H1 (cell line): ENCODE results near the gene DOCK3. TPM values are rescaled to one million over a fixed set of nuclear protein-coding genes. Genes with fewer than 3 reads are reported as not detected.

ENCODE experiments used
- CTCF ChIA-PET: fragments of 300-600 bp; sonication (Branson Sonifier 250); formaldehyde crosslinking; loops from one replicate; lab custom pipeline; 2021; ENCODE audit not compliant: partially characterized antibody; lab: Charles Lee
- POLR2A ChIA-PET: fragments of 300-600 bp; sonication (Branson Sonifier 250); formaldehyde crosslinking; loops from one replicate; lab custom pipeline; 2021; ENCODE audit warnings: inconsistent platforms; ENCODE audit not compliant: partially characterized antibody; lab: Charles Lee
- DNase-seq, 2 experiments: peaks; one replicate each; pipeline versions ENCODE4 v3.0.0 to v3.0.0-alpha.2; 2010 to 2022; ENCODE audit warnings: low spot score in 2 of 2, low read depth in 1 of 2, mixed read lengths in 1 of 2
- FAIRE-seq: peaks from 2 replicates; lab custom pipeline; 2011; peaks lifted over from hg19 to GRCh38; lab: Jason Lieb, UNC
- H2AFZ ChIP-seq: 2 replicates; pipeline ENCODE4 v1.8.1; 2012; ENCODE audit warnings: low read length, inconsistent platforms
- H2AK5ac ChIP-seq: 2 replicates; pipeline ENCODE4 v1.6.1; 2013; ENCODE audit warnings: low read depth, low read length
- H2BK120ac ChIP-seq: replicated peaks from 2 replicates; pipeline ENCODE3; 2013; ENCODE audit warnings: low read depth, low read length, inconsistent platforms
- H2BK12ac ChIP-seq: 2 replicates; pipeline ENCODE4 v1.6.1; 2013; ENCODE audit warnings: low read depth, low read length
- H2BK15ac ChIP-seq: 2 replicates; pipeline ENCODE4 v1.6.1; 2013; ENCODE audit warnings: low read length
- H2BK20ac ChIP-seq: 2 replicates; pipeline ENCODE4 v1.6.1; 2013; ENCODE audit warnings: low read length
- H2BK5ac ChIP-seq: 2 replicates; pipeline ENCODE4 v1.6.1; 2013; ENCODE audit warnings: low read depth, low read length
- H3K14ac ChIP-seq: 2 replicates; pipeline ENCODE4 v1.6.1; 2013; ENCODE audit warnings: inconsistent platforms; ENCODE audit not compliant: insufficient read length
- H3K18ac ChIP-seq: 2 replicates; pipeline ENCODE4 v1.6.1; 2013; ENCODE audit warnings: low read length; ENCODE audit errors: extremely low read depth
- H3K23ac ChIP-seq: 2 replicates; pipeline ENCODE4 v1.6.1; 2013; ENCODE audit warnings: inconsistent platforms; ENCODE audit not compliant: insufficient read length
- H3K23me2 ChIP-seq: 2 replicates; pipeline ENCODE4 v1.6.1; 2013; ENCODE audit warnings: low read depth, low read length
- H3K27ac ChIP-seq: 2 replicates; pipeline ENCODE4 v1.6.1; 2011; ENCODE audit warnings: low read depth, low read length, inconsistent platforms
- H3K27me3 ChIP-seq, 4 experiments: replicated peaks in 1 of 4; 1 replicate in 1 of 4; 2 replicates in 3 of 4; pipeline versions ENCODE4 v1.6.1 to v1.8.1; 2011 to 2013; ENCODE audit warnings: low read length in 3 of 4, mild to moderate bottlenecking in 3 of 4, inconsistent platforms in 2 of 4, mixed read lengths in 2 of 4, moderate library complexity in 1 of 4; ENCODE audit not compliant: control insufficient read depth in 3 of 4, insufficient read depth in 3 of 4; ENCODE audit errors: extremely low read depth in 1 of 4
- H3K36me3 ChIP-seq, 4 experiments: 2 replicates each; pipeline versions ENCODE4 v1.6.1 to v1.8.1; 2011 to 2013; ENCODE audit warnings: mild to moderate bottlenecking in 4 of 4, low read length in 3 of 4, moderate library complexity in 2 of 4, control low read depth in 1 of 4, inconsistent platforms in 1 of 4; ENCODE audit not compliant: insufficient read depth in 4 of 4, control insufficient read depth in 2 of 4
- H3K4ac ChIP-seq: replicated peaks from 2 replicates; pipeline ENCODE3; 2013; ENCODE audit warnings: low read length, low read depth, mixed read lengths, inconsistent platforms; ENCODE audit not compliant: insufficient read length
- H3K4me1 ChIP-seq, 4 experiments: replicated peaks in 1 of 4; 1 replicate in 1 of 4; 2 replicates in 3 of 4; pipeline versions ENCODE4 v1.6.1 to v1.8.1; 2011 to 2013; ENCODE audit warnings: low read length in 3 of 4, inconsistent platforms in 2 of 4, mixed read lengths in 1 of 4; ENCODE audit not compliant: insufficient read depth in 4 of 4, control insufficient read depth in 3 of 4
- H3K4me2 ChIP-seq, 2 experiments: 2 replicates each; pipeline versions ENCODE4 v1.6.1 to v1.8.1; 2011 to 2013; ENCODE audit warnings: low read depth in 2 of 2, low read length in 2 of 2, control low read depth in 1 of 2, inconsistent platforms in 1 of 2, mild to moderate bottlenecking in 1 of 2; ENCODE audit not compliant: insufficient read depth in 1 of 2
- H3K4me3 ChIP-seq, 4 experiments: fragments of 200-600, 300-600 bp in 1 of 4; sonication (generic), shearing (Covaris generic), sonication (Bioruptor Twin) in 1 of 4; 2 replicates each; pipeline versions ENCODE4 v1.5.1 to v1.8.1; 2011 to 2016; ENCODE audit warnings: low read length in 4 of 4, low read depth in 3 of 4, control low read depth in 2 of 4, inconsistent platforms in 2 of 4, mild to moderate bottlenecking in 2 of 4, mixed read lengths in 1 of 4, moderate library complexity in 1 of 4; ENCODE audit not compliant: insufficient read depth in 2 of 4; ENCODE audit errors: extremely low read depth in 1 of 4
- H3K56ac ChIP-seq: replicated peaks from 2 replicates; pipeline ENCODE3; 2013; ENCODE audit warnings: low read depth, mild to moderate bottlenecking, mixed read lengths, low read length, inconsistent platforms; ENCODE audit not compliant: insufficient read length
- H3K79me1 ChIP-seq: 2 replicates; pipeline ENCODE4 v1.6.1; 2013; ENCODE audit warnings: low read depth, low read length, control low read depth
- H3K79me2 ChIP-seq, 2 experiments: 2 replicates each; pipeline versions ENCODE4 v1.6.1 to v1.8.1; 2012 to 2013; ENCODE audit warnings: low read length in 2 of 2, mild to moderate bottlenecking in 2 of 2, inconsistent platforms in 1 of 2; ENCODE audit not compliant: insufficient read depth in 2 of 2, control insufficient read depth in 1 of 2
- H3K9ac ChIP-seq, 4 experiments: replicated peaks in 1 of 4; 1 replicate in 1 of 4; 2 replicates in 3 of 4; pipeline versions ENCODE4 v1.6.1 to v1.8.1; 2011 to 2013; ENCODE audit warnings: low read depth in 3 of 4, low read length in 3 of 4, control low read depth in 2 of 4, mild to moderate bottlenecking in 2 of 4, moderate library complexity in 2 of 4, inconsistent platforms in 1 of 4; ENCODE audit errors: extremely low read depth in 1 of 4
- H3K9me3 ChIP-seq, 2 experiments: 2 replicates each; pipeline versions ENCODE4 v1.6.1 to v1.8.1; 2012 to 2013; ENCODE audit warnings: mild to moderate bottlenecking in 2 of 2, moderate library complexity in 2 of 2, control low read depth in 1 of 2, inconsistent platforms in 1 of 2, low read depth in 1 of 2, low read length in 1 of 2, mixed read lengths in 1 of 2; ENCODE audit not compliant: insufficient read depth in 2 of 2
- H4K20me1 ChIP-seq, 2 experiments: replicated peaks in 1 of 2; 2 replicates each; pipeline versions ENCODE3 to v1.8.1; 2011 to 2013; ENCODE audit warnings: inconsistent platforms in 2 of 2, low read length in 2 of 2, mild to moderate bottlenecking in 1 of 2; ENCODE audit not compliant: insufficient read depth in 2 of 2, control insufficient read depth in 1 of 2
- H4K5ac ChIP-seq: 2 replicates; pipeline ENCODE4 v1.6.1; 2013; ENCODE audit warnings: low read length, low read depth, mixed read lengths, inconsistent platforms; ENCODE audit not compliant: insufficient read length
- H4K8ac ChIP-seq: 2 replicates; pipeline ENCODE4 v1.8.0; 2013; ENCODE audit warnings: mild to moderate bottlenecking, moderate library complexity, low read length, inconsistent platforms; ENCODE audit not compliant: insufficient read depth; ENCODE audit errors: extremely low read depth
- H4K91ac ChIP-seq: replicated peaks from 2 replicates; pipeline ENCODE3; 2013; ENCODE audit warnings: low read length, mixed read lengths, inconsistent platforms; ENCODE audit not compliant: insufficient read length
- ASH2L ChIP-seq: fragments of 200-600, 300-600 bp; sonication (generic); IDR thresholded peaks from one replicate; pipeline ENCODE4 v1.7.1; 2017; ENCODE audit warnings: low read length
- ATF2 ChIP-seq: IDR thresholded peaks from 2 replicates; pipeline ENCODE4 v1.6.1; 2012; ENCODE audit warnings: low read length, inconsistent platforms
- ATF3 ChIP-seq: IDR thresholded peaks from 2 replicates; pipeline ENCODE4 v1.6.1; 2011; ENCODE audit warnings: low read depth, mild to moderate bottlenecking, low read length; ENCODE audit not compliant: insufficient read depth
- BCL11A ChIP-seq, 2 experiments: IDR thresholded peaks; one replicate each; pipeline ENCODE4 v1.6.1; 2011; ENCODE audit warnings: low read depth in 2 of 2, low read length in 2 of 2, mild to moderate bottlenecking in 2 of 2
- CREB1 ChIP-seq: IDR thresholded peaks from 2 replicates; pipeline ENCODE4 v1.6.1; 2012; ENCODE audit warnings: inconsistent platforms
- GABPA ChIP-seq: IDR thresholded peaks from 2 replicates; pipeline ENCODE4 v1.6.1; 2011; ENCODE audit warnings: mild to moderate bottlenecking, low read length, moderate library complexity, borderline replicate concordance; ENCODE audit not compliant: insufficient read depth
- MAFK ChIP-seq: IDR thresholded peaks from 2 replicates; pipeline ENCODE4 v1.6.1; 2012; ENCODE audit warnings: low read depth, mild to moderate bottlenecking, improper control_type of control experiment, low read length
- MAX ChIP-seq: IDR thresholded peaks from 2 replicates; pipeline ENCODE4 v1.6.1; 2012; ENCODE audit warnings: inconsistent platforms
- RBBP5 ChIP-seq: IDR thresholded peaks from 2 replicates; pipeline ENCODE4 v1.7.1; 2012; ENCODE audit warnings: low read depth, mild to moderate bottlenecking, inconsistent platforms, low read length, moderate library complexity, borderline replicate concordance
- RFX5 ChIP-seq: IDR thresholded peaks from 2 replicates; pipeline ENCODE4 v1.6.1; 2011; ENCODE audit warnings: low read depth, low read length, improper control_type of control experiment, borderline replicate concordance
- SP2 ChIP-seq: IDR thresholded peaks from 2 replicates; pipeline ENCODE4 v1.6.1; 2012; ENCODE audit warnings: mild to moderate bottlenecking, low read length, inconsistent platforms
- SP4 ChIP-seq: IDR thresholded peaks from 2 replicates; pipeline ENCODE4 v1.6.1; 2012; ENCODE audit warnings: low read length, inconsistent platforms
- SUZ12 ChIP-seq: fragments of 200-600 bp; sonication (generic); IDR thresholded peaks from 2 replicates; pipeline ENCODE4 v1.6.1; 2012; ENCODE audit warnings: mild to moderate bottlenecking, inconsistent platforms, low read length, moderate library complexity, mixed read lengths
- WGBS, 2 experiments: shearing (Covaris generic) in 1 of 2; methylation state at CpG; one replicate each; pipeline versions ENCODE4 v1.1.6 to v1.1.7; 2013 to 2015; ENCODE audit warnings: low lambda C conversion rate in 2 of 2, mixed read lengths in 2 of 2, inconsistent platforms in 1 of 2, low coverage in 1 of 2, missing lambda C conversion rate in 1 of 2; ENCODE audit not compliant: insufficient replicate concordance in 2 of 2, insufficient coverage in 1 of 2, insufficient read length in 1 of 2; ENCODE audit errors: extremely low coverage in 1 of 2, missing lambda C conversion rate in 1 of 2; 5-methylcytosine and 5-hydroxymethylcytosine counted together
- polyA plus RNA-seq, 7 experiments: library from polyadenylated mRNA; depleted of rRNA in 3 of 7; stranded (reverse) in 5 of 7; unstranded in 2 of 7; fragments of >200 nt in 5 of 7; fragments of 200-250 nt in 2 of 7; gene quantifications; 1 replicate in 5 of 7; 2 replicates in 1 of 7; 4 replicates in 1 of 7; pipeline versions ENCODE4 v1.2.1 to v1.2.3, GENCODE V29; 2011 to 2013; ENCODE audit warnings: missing spikeins in 2 of 7, mixed read lengths in 2 of 7
- total RNA-seq: library from RNA; stranded (reverse); fragmentation: NEBNext Ultra II Directional; extraction: Animal tissue kit (Norgen Biotek cat#: 25700); gene quantifications from 2 replicates; pipeline ENCODE4 v1.2.1, GENCODE V29; 2021

DOCK3 gene
- total and polyA plus RNA-seq, 2 of the 8 experiments (the other 6 are each of a cell fraction or from before 2014, with no cell fraction given): 2.7 to 5.0 TPM

GRCh38 chr3:51279448-51279847, 604.7 kb downstream of the DOCK3 start:
- H2BK15ac ChIP-seq: no peak overlapping the region
- no peak overlapping the region for H4K5ac ChIP-seq
- H3K36me3 ChIP-seq: peaks cover 0 to 3% (median 1%) of the 10 kb centered on the region in 4 experiments; a peak in 3 of 8 replicates
- no peak overlapping the region for H4K8ac ChIP-seq
- no peaks in the 10 kb centered on the region for H4K20me1 ChIP-seq
- no peak overlapping the region for H2BK20ac ChIP-seq
- H3K27me3 ChIP-seq: no peaks in the 10 kb centered on the region
- H2BK5ac ChIP-seq: no peak overlapping the region
- no peak overlapping the region for H3K23ac ChIP-seq
- H3K18ac ChIP-seq: no peak overlapping the region
- H2AK5ac ChIP-seq: no peak overlapping the region
- H3K79me2 ChIP-seq: no peaks in the 10 kb centered on the region
- no peak overlapping the region for H3K4ac ChIP-seq
- H3K9me3 ChIP-seq: no peaks in the 10 kb centered on the region
- 100% methylated on average over 2 of the region's 2 CpGs; no CpG with 5 or more reads in 1 of the 2 experiments for WGBS, 2 experiments
- CTCF ChIA-PET: interaction anchor here (0.8 kb wide), 1 partner anchor 9 kb away, joined by 3 read pairs; no protein-coding TSS in a partner anchor
- FAIRE-seq: no peak
- no peak overlapping the region for H3K9ac ChIP-seq
- no peak overlapping the region for H2BK120ac ChIP-seq
- no peak overlapping the region for H3K14ac ChIP-seq
- no peak overlapping the region for H2AFZ ChIP-seq
- H3K27ac ChIP-seq: no peak overlapping the region
- no peak for DNase-seq
- POLR2A ChIA-PET: no interaction called here
- no peaks in the 10 kb centered on the region for H3K4me1 ChIP-seq
- no peak overlapping the region for H2BK12ac ChIP-seq
- no peak overlapping the region for H4K91ac ChIP-seq
- no peak overlapping the region for H3K4me2 ChIP-seq
- H3K23me2 ChIP-seq: no peaks in the 10 kb centered on the region
- no peak overlapping the region for H3K4me3 ChIP-seq
- no peak overlapping the region for H3K56ac ChIP-seq
- no peaks in the 10 kb centered on the region for H3K79me1 ChIP-seq
- TF ChIP-seq SP4: no peak
- no peak for TF ChIP-seq MAFK
- TF ChIP-seq ASH2L: no peak
- TF ChIP-seq BCL11A (IDR thresholded peaks at IDR 0.05; ENCODE audit: low read depth in 2 of 2, low read length in 2 of 2): no peak
- no peak for TF ChIP-seq GABPA
- TF ChIP-seq CREB1: no peak
- no peak for TF ChIP-seq MAX
- no peak for TF ChIP-seq ATF2
- TF ChIP-seq RBBP5: no peak
- TF ChIP-seq ATF3: no peak
- no peak for TF ChIP-seq SUZ12
- TF ChIP-seq SP2: no peak
- no peak for TF ChIP-seq RFX5
